NCI-H1092 (cell line): ENCODE data around the gene ANKRD11.
A peak's percentile ranks its signal among the peaks of the same experiment; 100 is the strongest.
"Not testable (repeated sequence)": the region's sequence is repeated elsewhere in the genome, so short reads cannot be mapped to it uniquely, and the experiment has no call there.

Source experiments
- DNase-seq: peaks from one replicate; lab custom pipeline; 2025; lab: John Stamatoyannopoulos, UW

The ANKRD11 gene

DNA sequence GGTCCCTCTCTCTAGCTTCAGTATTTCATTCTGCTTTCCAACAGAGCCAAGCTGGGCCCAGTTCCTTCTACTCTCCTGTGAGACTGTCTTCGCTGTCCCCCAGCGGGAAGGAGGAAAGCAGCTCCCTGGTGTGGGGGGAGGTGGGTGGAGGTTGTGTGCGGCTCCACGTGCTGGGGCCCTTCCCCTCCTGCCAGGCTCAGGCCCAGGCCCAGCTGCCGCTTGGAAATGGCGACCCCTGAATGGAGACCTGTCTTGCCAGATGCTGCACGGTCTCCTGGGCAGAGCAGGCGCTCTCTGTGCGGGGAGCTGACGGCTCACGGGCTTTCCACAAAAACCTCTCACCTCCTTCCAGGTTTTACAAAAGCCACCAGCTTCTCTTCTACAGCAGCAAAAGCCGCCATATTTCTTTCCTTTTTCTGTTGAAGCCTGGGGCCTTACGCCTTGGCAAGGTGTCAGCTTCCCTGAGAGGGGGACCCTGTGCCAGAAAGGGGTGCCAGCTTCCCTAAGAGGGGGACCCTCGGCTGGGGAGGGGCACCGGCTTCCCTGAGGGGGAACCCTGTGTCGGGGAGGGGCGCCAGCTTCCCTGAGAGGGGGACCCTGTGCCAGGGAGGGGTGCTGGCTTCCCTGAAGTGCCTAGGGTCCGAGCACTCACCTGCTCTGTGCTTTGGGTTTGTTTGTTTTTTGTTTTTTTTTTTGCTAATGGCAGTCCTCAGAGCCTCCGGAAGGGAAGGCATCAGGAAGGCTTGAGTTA, 225.4 kb downstream of the ANKRD11 start:
- DNase-seq = no peak

DNA sequence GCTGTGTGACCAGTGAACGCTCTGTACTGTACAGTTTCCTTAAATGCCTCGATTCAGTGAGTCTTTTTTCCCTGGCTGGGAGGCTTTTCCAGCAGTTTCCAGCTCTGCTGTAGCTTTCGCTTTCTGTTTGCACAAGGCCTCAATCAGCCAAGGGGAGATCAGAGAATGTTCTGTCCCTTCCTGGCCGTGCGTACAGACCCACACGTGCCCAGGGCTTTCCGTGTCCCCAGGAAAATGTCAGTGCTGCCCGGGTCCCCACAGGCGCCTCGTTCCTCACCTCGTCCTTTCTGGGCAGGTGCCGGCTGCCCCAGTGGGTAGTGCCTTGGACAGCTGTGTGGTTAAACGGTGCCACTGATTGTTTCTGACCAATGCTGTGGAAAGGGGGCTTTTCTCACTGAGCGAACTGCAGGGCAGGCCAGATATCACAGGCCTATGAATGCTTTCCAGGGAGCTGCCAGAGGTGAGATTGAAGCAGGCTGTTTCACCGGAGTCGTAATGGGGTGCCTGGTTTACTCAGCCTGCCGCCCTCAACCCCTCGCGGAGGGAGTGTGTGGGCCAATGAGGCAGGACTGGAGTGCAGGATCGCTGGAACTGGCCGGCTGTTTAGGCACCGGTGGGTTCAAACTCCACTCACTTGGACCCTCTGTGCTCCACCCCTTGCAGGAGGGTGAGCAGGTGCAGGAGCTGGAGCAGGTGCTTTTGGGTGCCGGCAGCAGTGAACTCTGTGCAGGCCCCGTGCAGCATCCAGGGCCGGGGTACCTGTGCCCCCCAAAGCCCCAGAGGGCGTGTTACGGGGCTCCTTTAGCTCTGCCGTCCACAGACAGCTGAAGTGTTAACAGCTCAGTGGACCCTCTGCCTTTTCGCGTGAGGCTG, 228.4 kb downstream of the ANKRD11 start:
- no peak for DNase-seq

DNA sequence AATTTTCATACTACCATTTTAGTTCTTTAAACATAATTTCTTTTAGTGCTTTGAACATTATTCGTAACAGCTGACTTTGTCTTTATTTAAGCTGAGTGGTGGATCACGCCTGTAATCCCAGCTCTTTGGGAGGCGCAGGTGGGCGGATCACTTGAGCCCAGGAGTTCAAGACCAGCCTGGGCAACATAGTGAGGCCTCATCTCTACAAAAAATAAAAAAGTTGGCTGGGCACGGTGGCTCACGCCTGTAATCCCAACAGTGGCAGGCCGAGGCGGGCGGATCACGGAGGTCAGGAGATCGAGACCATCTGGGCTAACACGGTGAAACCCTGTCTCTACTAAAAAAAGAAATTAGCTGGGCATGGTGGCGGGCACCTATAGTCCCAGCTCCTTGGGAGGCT, 230.5 kb downstream of the ANKRD11 start:
- not testable (repeated sequence) for DNase-seq

DNA sequence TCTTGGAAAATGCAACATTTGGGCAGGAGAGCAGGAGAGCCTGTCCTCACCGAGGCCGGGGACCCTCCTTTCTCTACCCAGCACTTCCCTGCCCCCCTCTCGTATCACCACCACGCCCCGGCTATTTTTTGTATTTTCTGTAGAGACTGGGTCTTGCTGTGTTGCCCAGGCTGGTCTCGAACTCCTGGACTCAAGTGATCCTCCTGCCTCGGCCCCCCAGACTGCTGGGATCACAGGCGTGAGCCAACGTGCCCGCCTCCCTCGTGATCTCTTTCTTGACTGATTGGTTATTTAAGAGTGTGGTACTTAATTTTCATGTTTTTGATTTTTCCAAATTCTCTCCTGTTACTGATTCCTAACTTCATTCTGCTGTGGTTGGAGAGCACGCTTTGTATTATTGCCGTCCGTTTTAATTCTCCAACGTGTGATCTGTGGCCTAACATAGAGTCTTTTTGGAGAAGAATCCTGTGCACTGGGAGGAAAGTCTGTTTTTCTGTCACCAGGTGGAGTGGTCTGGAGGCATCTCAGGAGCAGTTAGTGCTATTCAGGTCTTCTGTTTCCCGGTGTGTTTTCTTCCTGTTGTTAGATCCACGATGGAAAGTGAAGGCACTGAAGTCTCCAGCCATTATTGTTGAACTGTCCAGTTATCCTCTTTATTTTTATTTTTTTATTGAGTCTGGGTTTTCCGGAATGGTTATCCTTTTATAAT, 232.4 kb downstream of the ANKRD11 start:
- DNase-seq = no peak

DNA sequence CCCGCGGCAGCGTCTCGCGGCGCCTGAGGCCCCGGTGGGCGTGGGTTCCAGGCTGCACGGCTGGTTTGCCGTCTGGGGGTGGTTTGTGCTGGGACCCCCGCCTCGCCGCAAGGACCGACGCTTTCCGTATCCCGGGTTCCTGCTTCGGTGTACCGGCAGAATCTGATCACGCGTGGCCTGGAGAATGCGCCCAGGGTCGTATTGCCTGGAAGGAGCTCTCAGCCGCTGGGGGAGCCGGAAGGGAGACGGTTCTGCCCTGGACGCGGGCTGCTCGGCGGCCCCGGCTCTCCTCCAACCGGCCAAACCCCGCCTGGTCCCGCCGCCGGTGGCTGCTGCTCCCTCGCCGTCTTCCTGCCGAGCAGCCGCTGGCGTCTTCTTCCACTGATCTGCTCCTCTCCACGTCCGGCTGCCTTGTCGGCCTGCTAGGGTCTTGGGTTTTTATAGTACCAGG, 233.1 kb downstream of the ANKRD11 start:
- DNase-seq = no peak

DNA sequence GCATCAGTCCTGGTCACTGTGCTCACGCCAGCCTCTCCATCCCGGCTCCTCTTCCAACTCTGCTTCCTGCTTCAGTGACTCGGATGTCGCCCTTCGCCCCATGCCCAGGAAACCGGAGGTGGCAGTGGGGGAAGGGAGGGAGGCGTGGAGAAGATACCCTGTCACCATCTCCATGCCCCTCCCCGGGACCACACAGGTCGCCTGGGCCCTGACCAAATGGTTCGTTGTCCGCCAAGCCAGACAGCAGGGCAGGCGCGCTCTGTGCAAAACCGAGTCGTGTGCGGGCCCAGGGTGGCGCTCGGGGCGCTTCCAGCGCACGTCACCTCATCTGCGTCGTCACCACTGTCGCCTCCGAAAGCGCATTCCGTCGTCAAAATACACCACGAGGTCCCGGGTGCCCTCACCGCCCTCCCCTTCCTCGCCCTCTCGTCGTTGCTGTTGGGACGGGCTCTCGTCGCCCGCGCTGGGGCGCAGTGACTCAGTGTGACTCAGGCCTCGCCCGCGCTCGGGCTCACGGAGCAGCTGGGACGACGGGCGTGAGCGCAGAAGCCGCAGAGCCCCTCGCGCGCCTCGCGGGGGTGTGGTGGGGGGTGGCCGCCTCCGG, 233.6 kb downstream of the ANKRD11 start:
- peak; percentile 33 for DNase-seq

DNA sequence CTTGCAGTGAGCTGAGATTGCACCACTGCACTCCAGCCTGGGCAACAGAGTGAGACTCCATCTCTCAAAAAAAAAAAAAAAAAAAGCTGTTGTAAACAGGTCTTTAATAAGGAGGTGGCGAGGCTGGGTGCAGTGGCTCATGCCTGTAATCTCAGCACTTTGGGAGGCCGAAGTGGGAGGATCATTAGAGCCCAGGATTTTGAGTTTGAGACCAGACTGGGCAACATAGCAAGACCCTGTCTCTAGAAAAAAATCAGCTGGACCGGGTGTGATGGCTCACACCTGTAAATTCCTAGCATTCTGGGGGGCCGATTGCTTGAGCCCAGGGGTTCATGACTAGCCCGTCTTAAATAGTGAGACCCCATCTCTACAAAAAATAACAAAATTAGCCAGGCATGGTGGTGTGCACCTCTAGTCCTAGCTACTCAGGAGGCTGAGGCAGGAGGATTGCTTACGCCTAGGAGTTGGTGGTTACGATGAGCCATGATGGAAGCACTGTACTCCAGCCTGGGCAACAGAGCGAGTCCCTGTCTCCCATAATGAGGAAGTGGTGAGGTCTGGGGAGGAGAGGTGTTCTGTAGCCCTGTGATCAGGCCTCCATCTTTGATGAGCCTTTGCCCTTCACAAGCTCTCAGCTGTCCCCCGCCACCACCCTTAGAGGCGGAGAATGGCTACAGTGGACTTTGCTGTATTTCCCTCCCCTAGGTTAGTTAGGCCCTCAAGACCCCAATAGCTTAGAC, 236.6 kb downstream of the ANKRD11 start:
- DNase-seq = no peak

DNA sequence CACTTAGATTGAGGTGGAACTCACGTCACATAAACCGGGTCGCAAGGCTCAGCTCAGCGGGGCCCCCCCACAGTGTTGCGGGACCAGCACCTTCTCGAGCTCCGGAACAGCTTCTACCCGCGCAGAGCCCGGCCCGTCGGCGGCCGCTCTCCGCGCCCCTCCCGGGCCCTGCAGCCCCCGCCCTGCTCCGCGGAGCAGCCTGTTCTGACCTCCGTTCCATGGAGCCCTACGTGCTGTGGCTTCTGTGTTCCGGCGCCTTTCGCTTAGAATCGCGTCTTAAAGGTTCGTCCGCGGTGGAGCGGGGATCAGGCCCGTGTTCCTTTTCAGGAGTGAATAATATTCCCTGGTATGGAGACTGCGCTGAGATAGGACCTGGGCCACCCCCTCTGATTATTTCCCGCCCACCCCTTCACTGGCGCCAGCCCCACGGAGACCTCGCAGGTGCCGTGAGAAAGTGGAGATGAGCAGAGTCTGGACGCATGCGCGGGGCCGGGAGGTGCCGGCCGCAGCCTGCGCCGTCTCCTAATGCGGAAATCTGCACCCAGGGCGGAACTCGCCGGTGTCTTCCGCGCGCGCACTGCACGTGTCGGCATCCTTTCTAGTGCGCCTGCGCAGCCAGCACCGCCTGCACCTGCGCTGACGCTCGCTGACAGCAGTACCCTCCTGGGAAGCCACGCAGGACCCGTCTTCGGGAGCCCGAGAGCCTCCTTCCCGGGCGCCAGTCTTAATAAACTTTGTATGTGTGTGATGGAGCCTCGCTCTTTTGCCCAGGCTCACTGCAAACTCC, 242.0 kb downstream of the ANKRD11 start:
- no peak for DNase-seq

DNA sequence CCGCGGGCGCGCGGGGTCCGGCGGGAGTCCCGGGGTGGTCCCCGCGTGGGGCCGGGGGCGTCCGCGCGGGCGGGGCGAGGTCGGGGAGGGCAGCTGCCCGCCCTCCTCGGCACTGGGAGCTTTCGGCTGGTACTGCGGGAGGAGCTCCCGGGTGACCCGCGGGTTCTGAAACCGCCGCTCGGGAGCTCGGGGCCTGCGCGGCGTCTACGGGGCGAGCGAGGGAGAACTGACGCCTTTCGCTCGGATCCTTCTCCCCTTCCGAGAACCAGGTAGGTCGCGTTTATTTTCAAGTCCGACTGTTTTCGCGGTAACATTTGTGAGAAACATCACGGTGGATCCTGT, 242.7 kb downstream of the ANKRD11 start:
- not testable (repeated sequence) for DNase-seq

DNA sequence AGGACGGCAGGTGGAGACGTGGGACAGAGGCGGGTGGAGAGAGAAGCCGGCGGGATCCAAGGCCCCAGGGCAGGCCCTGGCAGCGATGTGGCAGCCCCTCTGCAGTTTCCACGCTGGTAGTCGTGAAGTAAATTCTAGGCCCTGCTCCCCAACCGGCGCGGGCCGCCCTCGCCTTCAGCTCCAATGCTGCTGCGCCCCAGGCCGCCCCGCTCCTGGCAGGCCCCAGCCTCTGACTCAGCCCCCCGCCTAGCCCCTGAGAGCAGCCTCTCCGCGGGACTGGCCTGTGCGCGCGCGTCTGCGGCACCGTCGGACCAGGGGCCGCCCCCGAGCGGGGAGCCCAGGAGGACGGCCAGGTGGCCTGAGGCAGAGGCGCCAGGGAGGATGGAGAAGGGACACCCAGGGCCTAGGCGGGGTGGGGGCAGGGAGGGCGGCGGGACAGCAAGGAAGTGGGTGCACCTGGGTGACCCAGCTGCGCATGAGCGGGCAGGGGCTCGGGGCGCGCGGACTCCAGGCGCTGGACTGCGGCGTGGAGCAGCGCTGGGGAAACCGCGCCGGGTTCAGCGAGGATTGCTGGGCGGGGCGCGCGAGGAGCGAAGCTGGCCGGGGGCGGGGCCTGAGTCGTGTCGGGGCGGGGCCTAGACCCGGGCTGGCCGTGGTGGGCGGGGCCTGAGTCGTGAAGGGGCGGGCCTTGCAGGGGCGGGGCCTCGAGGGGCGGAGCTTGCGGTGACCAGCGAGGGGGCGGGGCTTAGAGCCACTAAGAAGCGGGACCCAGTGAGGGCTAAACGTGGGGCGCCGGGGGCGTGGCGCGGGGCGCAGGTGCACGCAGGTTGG, 243.2 kb downstream of the ANKRD11 start:
- DNase-seq = peak; percentile 77

DNA sequence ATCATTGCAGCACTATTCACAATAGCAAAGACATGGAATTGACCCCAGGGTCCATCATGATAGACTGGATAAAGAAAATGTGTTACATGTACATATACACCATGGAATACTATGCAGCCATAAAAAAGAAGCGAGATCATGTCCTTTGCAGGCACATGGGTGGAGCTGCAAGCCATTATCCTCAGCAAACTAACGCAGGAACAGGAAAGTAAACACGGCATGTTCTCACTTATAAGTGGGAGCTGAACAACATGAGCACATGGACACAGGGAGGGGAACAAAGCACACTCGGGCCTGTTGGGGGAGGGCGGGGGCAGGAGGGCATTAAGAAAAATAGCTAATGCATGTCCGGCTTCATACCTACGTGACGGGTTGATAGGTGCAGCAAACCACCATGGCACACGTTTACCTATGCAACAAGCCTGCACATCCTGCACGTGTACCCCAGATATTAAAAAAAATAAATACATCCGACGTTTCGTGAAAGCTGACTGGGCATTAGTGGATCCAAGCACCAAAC, 243.9 kb downstream of the ANKRD11 start:
- no peak for DNase-seq

DNA sequence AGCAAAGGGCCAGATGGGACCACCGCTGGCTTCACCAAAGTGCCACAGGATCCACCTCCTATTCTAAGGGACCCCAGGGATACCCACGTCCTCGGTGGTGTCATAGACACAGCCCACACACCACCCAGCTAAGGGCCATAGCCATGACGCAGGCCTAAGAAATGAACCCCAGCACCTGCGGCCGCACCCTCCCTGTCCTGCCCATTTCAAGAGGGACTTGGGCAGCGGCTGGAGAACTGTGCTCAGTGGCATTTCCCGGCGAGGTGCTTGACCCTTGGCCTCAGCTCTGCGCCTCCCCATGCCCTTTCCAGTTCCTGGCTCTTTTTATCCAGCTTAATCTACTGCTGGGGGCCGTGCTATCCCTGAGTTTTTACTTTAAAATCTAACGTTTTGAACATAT, 245.6 kb downstream of the ANKRD11 start:
- DNase-seq = no peak

DNA sequence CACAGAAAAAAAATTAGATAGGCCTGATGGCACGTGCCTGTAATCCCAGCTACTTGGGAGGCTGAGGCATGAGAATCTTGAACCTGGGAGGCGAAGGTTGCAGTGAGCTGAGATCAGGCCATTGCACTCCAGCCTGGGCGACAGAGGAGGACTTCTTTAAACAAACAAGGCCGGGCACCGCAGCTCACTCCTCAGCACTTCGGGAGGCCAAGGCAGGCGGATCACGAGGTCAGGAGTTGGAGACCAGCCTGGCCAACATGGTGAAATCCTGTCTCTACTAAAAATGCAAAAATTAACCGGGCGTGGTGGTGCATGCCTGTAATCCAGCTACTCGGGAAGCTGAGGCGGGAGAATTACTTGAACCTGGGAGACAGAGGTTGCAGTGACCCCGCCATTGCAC, 246.1 kb downstream of the ANKRD11 start:
- DNase-seq = not testable (repeated sequence)

DNA sequence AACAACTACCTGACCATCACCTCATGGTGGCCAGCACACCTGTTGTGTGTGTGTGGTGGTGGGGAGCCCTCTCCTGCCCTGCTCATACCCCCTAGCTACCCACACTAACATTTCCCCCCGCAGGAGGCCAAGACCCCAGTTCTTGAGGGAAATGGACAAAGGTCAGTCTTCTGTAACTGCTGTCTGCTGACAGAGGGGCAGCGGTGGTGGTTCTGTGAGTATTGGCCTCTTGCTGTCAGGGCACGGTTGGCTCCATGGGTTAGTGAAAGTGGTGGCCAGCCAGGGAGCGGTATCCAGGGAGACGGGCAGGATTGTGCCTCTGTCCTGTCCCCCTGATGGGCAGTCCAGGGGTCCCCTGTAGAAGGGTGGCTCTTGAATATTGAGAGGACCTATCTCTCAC, 246.7 kb downstream of the ANKRD11 start:
- no peak for DNase-seq

DNA sequence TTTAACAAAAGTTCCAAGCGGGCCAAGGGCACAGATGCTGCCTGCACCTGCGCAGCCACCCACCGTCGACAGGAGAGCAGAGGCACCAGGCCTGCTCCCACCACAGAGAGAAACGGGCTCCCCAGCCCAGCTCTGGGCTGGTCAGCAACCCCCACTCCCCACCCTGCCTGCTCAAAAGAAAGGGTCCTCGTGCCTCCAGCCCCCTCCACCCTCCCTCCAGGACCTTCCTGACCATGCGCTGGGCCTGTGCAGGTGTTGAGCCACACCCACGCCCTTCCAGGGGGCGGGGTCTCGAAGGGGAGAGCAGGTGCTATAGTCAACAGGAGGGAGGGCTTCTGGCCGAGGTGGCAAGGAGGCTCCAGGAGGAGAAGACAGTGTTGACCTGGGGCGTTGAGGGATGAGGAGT, 247.6 kb downstream of the ANKRD11 start:
- no peak for DNase-seq

DNA sequence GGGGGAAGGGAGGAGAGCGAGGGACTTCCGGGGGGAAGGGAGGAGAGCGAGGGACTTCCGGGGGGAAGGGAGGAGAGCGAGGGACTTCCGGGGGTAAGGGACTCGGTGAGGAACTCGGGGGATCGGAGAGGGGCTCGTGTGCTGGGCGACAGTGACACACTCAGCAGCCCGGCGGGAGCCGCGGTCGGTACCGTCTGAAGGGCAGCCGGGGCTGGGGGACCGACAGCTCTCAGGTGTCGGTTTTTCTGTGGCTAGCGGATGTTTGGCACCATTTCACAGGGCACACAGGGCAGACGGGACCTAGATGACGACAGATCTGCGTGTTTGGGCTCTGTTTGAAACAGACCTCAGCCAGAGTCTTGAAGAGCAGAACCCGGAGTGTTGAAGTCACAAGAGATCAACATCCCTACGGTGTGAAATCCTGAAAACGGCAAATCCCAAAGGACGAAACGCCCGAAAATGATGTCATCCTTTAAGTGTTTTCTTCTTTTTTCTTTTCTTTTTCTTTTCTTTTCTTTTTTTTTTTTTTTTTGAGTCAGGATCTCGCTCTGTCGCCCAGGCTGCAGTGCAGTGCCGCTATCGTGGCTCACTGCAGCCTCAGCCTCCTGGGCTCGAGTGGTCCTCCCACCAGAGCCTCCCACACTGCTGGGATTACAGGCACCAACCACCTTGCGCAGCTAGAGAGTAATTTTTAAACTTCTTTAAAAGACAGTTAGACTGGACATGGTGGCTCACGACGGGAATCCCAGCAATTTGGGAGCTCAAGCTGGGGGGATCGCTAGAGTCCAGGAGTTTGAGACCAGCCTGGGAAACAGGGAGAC, 249.0 kb downstream of the ANKRD11 start:
- DNase-seq = peak; percentile 66

DNA sequence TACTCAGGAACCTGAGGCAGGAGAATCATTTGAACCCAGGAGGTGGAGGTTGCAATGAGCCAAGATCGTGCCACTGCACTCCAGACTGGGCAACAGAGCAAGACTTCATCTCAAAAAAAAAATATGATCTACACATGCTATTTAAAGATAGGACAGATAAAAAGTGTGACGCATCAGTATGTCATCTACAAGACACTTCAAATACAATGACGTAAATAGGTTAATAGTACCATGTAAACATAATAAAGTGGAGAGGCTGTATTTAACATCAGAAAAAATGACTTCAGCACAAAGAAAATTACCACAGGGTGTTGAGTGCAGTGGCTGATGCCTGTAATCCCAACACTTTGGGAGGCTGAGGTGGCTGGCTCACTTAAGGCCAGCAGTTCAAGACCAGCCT, 252.6 kb downstream of the ANKRD11 start:
- no peak for DNase-seq

DNA sequence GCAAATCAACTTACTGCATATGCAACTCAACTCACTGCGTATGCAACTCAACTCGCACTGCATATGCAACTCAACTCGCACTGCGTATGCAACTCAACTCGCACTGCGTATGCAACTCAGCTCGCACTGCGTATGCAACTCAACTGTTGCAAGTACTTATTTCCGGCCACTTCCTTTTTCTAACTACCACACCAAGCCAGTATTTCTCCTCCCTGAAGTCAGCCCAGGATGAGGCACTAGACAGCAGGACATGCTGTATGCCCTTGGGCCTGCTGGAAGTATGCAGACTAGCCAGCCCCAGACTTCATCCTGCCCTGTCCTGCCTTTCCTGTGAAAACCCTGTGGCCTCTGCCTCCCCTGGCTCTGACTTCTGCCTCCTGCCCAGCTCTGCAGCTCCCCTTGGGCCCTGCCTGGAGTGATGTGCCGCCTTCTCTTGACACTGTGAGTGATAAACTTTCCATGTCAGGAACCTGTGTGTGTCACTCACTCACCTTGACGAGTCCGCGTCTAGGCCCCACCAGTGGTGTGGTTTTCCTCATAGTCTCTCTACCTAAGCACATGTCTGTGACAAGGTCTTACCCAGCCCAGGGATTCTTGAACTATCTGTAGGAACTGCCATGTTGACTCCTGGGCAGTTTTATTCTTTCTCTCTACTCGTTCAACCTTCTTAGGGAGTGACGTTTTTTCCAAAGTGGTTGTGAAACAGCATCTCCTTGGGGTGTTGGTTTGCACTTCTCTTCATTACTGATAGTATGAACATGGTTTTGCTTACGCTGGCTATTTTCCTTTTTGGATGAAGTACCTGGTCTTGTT, 256.5 kb downstream of the ANKRD11 start:
- DNase-seq = no peak
